Memory B cell (primary cell): Measurements from ENCODE around the gene SGO2.

ENCODE experiments used
- ATAC-seq: fragments of 150-1000 bp; cut with Tn5 transposase; 2 replicates; pipeline ENCODE4 v1.10.0; 2021; ENCODE audit warnings: low read depth, mild to moderate bottlenecking, moderate library complexity
- DNase-seq, 2 donors: peaks; one replicate each; pipeline ENCODE4 v3.0.0; 2022; ENCODE audit warnings: low spot score in 2 of 2
- H3K27ac Mint-ChIP-seq: one replicate; pipeline ENCODE4 v1.8.0; 2022; ENCODE audit warnings: mild to moderate bottlenecking, moderate library complexity, mixed read lengths
- H3K27me3 Mint-ChIP-seq: one replicate; pipeline ENCODE4 v1.8.0; 2022; ENCODE audit warnings: mixed read lengths
- H3K36me3 Mint-ChIP-seq: one replicate; pipeline ENCODE4 v1.8.0; 2022; ENCODE audit warnings: mild to moderate bottlenecking, mixed read lengths
- H3K4me1 Mint-ChIP-seq: one replicate; pipeline ENCODE4 v1.8.0; 2022; ENCODE audit warnings: mixed read lengths
- H3K4me3 Mint-ChIP-seq: one replicate; pipeline ENCODE4 v1.8.0; 2022; ENCODE audit warnings: mild to moderate bottlenecking, moderate library complexity, mixed read lengths
- H3K9me3 Mint-ChIP-seq: one replicate; pipeline ENCODE4 v1.8.0; 2022; ENCODE audit warnings: mixed read lengths

SGO2 gene

GRCh38 chr2:200613692-200614091, 87.7 kb downstream of the SGO2 start:
- H3K9me3 Mint-ChIP-seq = no peaks in the 10 kb centered on the region
- peaks cover 7% of the 10 kb centered on the region for H3K27me3 Mint-ChIP-seq
- no peaks in the 10 kb centered on the region for H3K36me3 Mint-ChIP-seq
- H3K4me1 Mint-ChIP-seq = peaks cover 2% of the 10 kb centered on the region
- H3K27ac Mint-ChIP-seq = no peak overlapping the region
- no peak for DNase-seq
- H3K4me3 Mint-ChIP-seq = no peak overlapping the region
- ATAC-seq = no peak

GRCh38 chr2:200614249-200614648, 88.2 kb downstream of the SGO2 start:
- Mint-ChIP-seq H3K27me3 (peaks cover 7% of the 10 kb centered on the region), H3K4me3 (no peak overlapping the region), H3K4me1 (peaks cover 2% of the 10 kb centered on the region), H3K36me3 (no peaks in the 10 kb centered on the region), H3K27ac (no peak overlapping the region), H3K9me3 (no peaks in the 10 kb centered on the region)
- ATAC-seq = no peak
- no peak for DNase-seq

- ATAC-seq (no peak), DNase-seq (no peak)
These were observed 89.2 kb downstream of the SGO2 start for GRCh38 chr2:200615247-200615646.

GRCh38 chr2:200616193-200616592, 90.2 kb downstream of the SGO2 start:
- Mint-ChIP-seq H3K27me3 (peaks cover 7% of the 10 kb centered on the region), H3K36me3 (no peaks in the 10 kb centered on the region), H3K4me1 (peaks cover 2% of the 10 kb centered on the region), H3K27ac (no peak overlapping the region), H3K9me3 (no peaks in the 10 kb centered on the region), H3K4me3 (no peak overlapping the region)
- ATAC-seq = no peak
- no peak for DNase-seq

More at GRCh38 chr2:200615247-200615646, 89.2 kb downstream of the SGO2 start:
- H3K4me1 Mint-ChIP-seq = peaks cover 2% of the 10 kb centered on the region
- peaks cover 8% of the 10 kb centered on the region for H3K27me3 Mint-ChIP-seq
- H3K27ac Mint-ChIP-seq = no peak overlapping the region
- H3K36me3 Mint-ChIP-seq = no peaks in the 10 kb centered on the region
- no peaks in the 10 kb centered on the region for H3K9me3 Mint-ChIP-seq
- H3K4me3 Mint-ChIP-seq = no peak overlapping the region

GRCh38 chr2:200616656-200617055, 90.6 kb downstream of the SGO2 start:
- Mint-ChIP-seq H3K9me3 (no peaks in the 10 kb centered on the region), H3K36me3 (no peaks in the 10 kb centered on the region), H3K4me1 (peaks cover 2% of the 10 kb centered on the region), H3K27me3 (peaks cover 7% of the 10 kb centered on the region), H3K4me3 (no peak overlapping the region), H3K27ac (no peak overlapping the region)
- no peak for ATAC-seq
- no peak for DNase-seq

GRCh38 chr2:200617156-200618053, 91.4 kb downstream of the SGO2 start:
- Mint-ChIP-seq H3K27me3 (peaks cover 5% of the 10 kb centered on the region), H3K27ac (no peak overlapping the region), H3K36me3 (no peaks in the 10 kb centered on the region), H3K4me3 (no peak overlapping the region), H3K4me1 (peaks cover 2% of the 10 kb centered on the region), H3K9me3 (no peaks in the 10 kb centered on the region)
- ATAC-seq (peak; percentile 56), DNase-seq (no peak)

- H3K4me3 Mint-ChIP-seq = no peak overlapping the region
- no peak overlapping the region for H3K27ac Mint-ChIP-seq
- no peak for ATAC-seq
- peaks cover 5% of the 10 kb centered on the region for H3K27me3 Mint-ChIP-seq
- peaks cover 2% of the 10 kb centered on the region for H3K4me1 Mint-ChIP-seq
- H3K36me3 Mint-ChIP-seq = no peaks in the 10 kb centered on the region
- H3K9me3 Mint-ChIP-seq = no peaks in the 10 kb centered on the region
- no peak for DNase-seq
These were observed 92.0 kb downstream of the SGO2 start for GRCh38 chr2:200618054-200618419.

GRCh38 chr2:200618590-200619021, 92.6 kb downstream of the SGO2 start:
- Mint-ChIP-seq H3K4me1 (peaks cover 2% of the 10 kb centered on the region), H3K27ac (no peak overlapping the region), H3K4me3 (no peak overlapping the region), H3K27me3 (peaks cover 8% of the 10 kb centered on the region), H3K36me3 (no peaks in the 10 kb centered on the region), H3K9me3 (no peaks in the 10 kb centered on the region)
- ATAC-seq = no peak
- DNase-seq = no peak

GRCh38 chr2:200619279-200619678, 93.3 kb downstream of the SGO2 start:
- Mint-ChIP-seq H3K9me3 (no peaks in the 10 kb centered on the region), H3K4me1 (peaks cover 2% of the 10 kb centered on the region), H3K27me3 (peaks cover 12% of the 10 kb centered on the region), H3K36me3 (no peaks in the 10 kb centered on the region), H3K4me3 (no peak overlapping the region), H3K27ac (no peak overlapping the region)
- DNase-seq = no peak
- ATAC-seq = no peak

- no peak for ATAC-seq
- H3K4me3 Mint-ChIP-seq = no peak overlapping the region
- H3K4me1 Mint-ChIP-seq = peaks cover 2% of the 10 kb centered on the region
- H3K9me3 Mint-ChIP-seq = no peaks in the 10 kb centered on the region
- no peaks in the 10 kb centered on the region for H3K36me3 Mint-ChIP-seq
- peaks cover 15% of the 10 kb centered on the region for H3K27me3 Mint-ChIP-seq
- no peak for DNase-seq
- H3K27ac Mint-ChIP-seq = no peak overlapping the region
These were observed 94.8 kb downstream of the SGO2 start for GRCh38 chr2:200620606-200621390.

- Mint-ChIP-seq H3K36me3 (no peaks in the 10 kb centered on the region), H3K27me3 (peaks cover 13% of the 10 kb centered on the region), H3K4me3 (no peak overlapping the region), H3K27ac (no peak overlapping the region), H3K9me3 (no peaks in the 10 kb centered on the region), H3K4me1 (peaks cover 2% of the 10 kb centered on the region)
- ATAC-seq (no peak), DNase-seq (no peak)
These were observed 96.1 kb downstream of the SGO2 start for GRCh38 chr2:200622106-200622505.

- DNase-seq = no peak
- no peaks in the 10 kb centered on the region for H3K36me3 Mint-ChIP-seq
- no peak overlapping the region for H3K27ac Mint-ChIP-seq
- H3K9me3 Mint-ChIP-seq = no peaks in the 10 kb centered on the region
- no peak overlapping the region for H3K4me3 Mint-ChIP-seq
- no peak for ATAC-seq
- H3K27me3 Mint-ChIP-seq = peaks cover 16% of the 10 kb centered on the region
- H3K4me1 Mint-ChIP-seq = no peaks in the 10 kb centered on the region
These were observed 98.0 kb downstream of the SGO2 start for GRCh38 chr2:200624026-200624425.

GRCh38 chr2:200624658-200625057, 98.7 kb downstream of the SGO2 start:
- DNase-seq = no peak
- no peak overlapping the region for H3K4me3 Mint-ChIP-seq
- H3K9me3 Mint-ChIP-seq = no peaks in the 10 kb centered on the region
- H3K27me3 Mint-ChIP-seq = peaks cover 16% of the 10 kb centered on the region
- no peak overlapping the region for H3K27ac Mint-ChIP-seq
- ATAC-seq = no peak
- H3K36me3 Mint-ChIP-seq = no peaks in the 10 kb centered on the region
- H3K4me1 Mint-ChIP-seq = no peaks in the 10 kb centered on the region

- Mint-ChIP-seq H3K4me3 (no peak overlapping the region), H3K27me3 (peaks cover 16% of the 10 kb centered on the region), H3K36me3 (no peaks in the 10 kb centered on the region), H3K9me3 (no peaks in the 10 kb centered on the region), H3K4me1 (no peaks in the 10 kb centered on the region), H3K27ac (no peak overlapping the region)
- DNase-seq (no peak), ATAC-seq (no peak)
These were observed 99.3 kb downstream of the SGO2 start for GRCh38 chr2:200625282-200625681.
